ENCODE data around the gene PLIN5.

PLIN5 gene

DNA sequence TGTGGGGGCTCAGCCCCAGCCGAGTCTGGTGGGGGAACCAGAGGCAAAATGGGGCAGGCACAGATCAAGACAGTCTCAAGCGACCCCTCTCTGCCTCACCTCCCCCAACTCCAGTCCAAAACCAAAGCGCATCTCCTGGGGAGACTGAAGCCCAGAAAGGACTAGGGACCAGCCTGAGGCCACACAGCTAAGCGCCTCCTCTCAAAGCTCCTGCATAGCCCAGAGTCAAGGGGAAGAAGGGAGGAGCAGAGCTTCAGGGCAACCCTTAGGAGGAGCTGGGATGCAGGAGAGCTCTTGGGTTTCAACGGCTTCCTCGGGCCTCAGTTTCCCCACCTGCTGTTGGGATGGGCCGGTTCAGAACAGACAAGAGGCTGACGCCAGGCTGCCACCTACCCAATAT is 44.4 kb upstream of the PLIN5 start:
- Histone ChIP-seq H3K4me1 (peaks cover 27 to 60% (median 42%) of the 10 kb centered on the region in 10 experiments), H3K9me3 (replicated peaks in 1 of 11) (no peaks in the 10 kb centered on the region), H3K9ac (no peak overlapping the region), H3K27me3 (peaks cover 23 to 52% (median 33%) of the 10 kb centered on the region in 11 experiments), H4K20me1 (peaks cover 0 to 18% (median 0%) of the 10 kb centered on the region in 11 experiments; a peak in 5 of 22 replicates), H3K27ac (no peak overlapping the region), H3K4me2 (no peak overlapping the region), H3K4me3 (no peak overlapping the region), H3K36me3 (no peaks in the 10 kb centered on the region)
- no peak for TF ChIP-seq Cebpa-rat (IDR thresholded peaks at IDR 0.05)

DNA sequence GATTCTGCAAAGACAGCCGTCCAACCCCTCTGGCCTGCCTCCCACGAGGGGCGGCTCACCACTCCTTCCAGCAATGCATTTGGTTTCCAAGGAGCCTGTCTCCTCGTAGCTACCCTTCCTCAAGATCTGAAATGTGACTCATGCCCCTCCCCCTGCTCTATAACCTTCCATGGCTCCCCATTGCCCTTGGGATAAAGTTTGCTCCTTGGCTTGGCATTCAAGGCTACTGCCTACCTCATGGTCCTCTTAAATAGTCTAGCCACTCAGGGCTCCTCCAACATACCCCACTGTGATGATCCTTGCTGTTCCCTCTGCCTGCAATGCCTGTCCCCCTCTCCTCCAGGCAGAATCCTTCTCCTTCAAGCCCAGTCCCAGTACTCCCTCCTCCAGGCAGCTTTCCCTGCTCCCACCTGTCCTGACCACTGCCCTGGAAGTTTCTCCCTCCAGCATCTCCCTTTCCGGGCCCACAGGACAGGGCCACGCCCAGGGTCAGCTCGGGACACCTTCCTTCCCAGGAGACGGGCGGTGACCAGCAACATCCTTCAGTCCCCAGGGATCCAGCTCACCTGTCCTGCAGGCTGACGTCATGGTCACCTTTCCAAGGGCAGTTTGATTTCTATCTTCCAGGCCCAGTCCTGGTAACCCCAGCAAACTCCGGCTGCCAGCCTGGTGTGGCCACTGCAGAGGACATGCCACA is 43.7 kb upstream of the PLIN5 start:
- no peak for TF ChIP-seq Cebpa-rat (IDR thresholded peaks at IDR 0.05)

DNA sequence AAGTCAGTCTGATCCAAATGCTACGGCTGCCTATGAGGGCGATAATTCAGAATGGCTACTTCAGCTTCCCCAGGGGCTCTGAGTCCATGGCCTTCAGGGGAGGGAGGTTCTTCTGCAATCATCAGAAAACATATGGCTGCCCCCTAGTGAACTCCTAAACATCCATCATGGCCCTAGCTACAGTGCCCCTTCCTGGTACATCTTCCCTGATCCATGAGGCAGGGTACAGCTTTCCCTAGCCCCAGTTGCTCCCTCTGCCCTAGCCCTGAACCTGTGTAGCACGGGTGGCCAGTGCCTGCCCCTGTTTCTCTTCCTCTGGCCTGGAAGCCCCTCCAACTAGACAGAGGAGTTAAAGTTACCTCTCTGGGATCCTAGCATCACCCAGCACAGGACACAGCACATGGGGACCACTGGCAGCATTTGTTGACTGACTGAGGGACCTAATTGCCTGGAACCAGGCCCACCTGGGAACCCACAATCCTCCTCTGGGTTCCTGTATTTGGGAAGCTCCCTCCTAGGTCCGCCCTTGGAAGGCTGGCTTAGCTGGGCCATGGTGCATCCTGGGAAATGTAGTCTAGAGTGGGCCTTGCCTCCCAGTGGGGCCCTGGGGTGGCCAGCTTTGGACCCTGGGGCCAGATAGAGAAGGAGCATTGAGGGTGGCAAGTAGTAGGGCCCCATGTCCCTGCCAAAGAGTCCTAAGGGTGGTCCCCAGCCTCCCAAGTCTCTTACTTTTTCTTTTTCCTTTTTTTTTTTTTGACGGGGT is 42.2 kb upstream of the PLIN5 start:
- peaks cover 0 to 18% (median 0%) of the 10 kb centered on the region in 11 experiments; a peak in 4 of 22 replicates for H4K20me1 ChIP-seq
- H3K4me3 ChIP-seq: no peak overlapping the region
- H3K36me3 ChIP-seq: no peaks in the 10 kb centered on the region
- no peak overlapping the region for H3K9ac ChIP-seq
- H3K27ac ChIP-seq: no peak overlapping the region
- H3K9me3 ChIP-seq (replicated peaks in 1 of 11): no peaks in the 10 kb centered on the region
- H3K4me1 ChIP-seq: peaks cover 16 to 47% (median 32%) of the 10 kb centered on the region in 10 experiments
- H3K27me3 ChIP-seq: peaks cover 23 to 35% (median 32%) of the 10 kb centered on the region in 11 experiments
- no peak for TF ChIP-seq Cebpa-rat (IDR thresholded peaks at IDR 0.05)
- H3K4me2 ChIP-seq: no peak overlapping the region

More for the DNA sequence above, 43.7 kb upstream of the PLIN5 start:
- H3K36me3 ChIP-seq: no peaks in the 10 kb centered on the region
- H3K9ac ChIP-seq: no peak overlapping the region
- H3K4me1 ChIP-seq: peaks cover 21 to 58% (median 39%) of the 10 kb centered on the region in 10 experiments
- H3K4me2 ChIP-seq: no peak overlapping the region
- no peak overlapping the region for H3K27ac ChIP-seq
- no peak overlapping the region for H3K4me3 ChIP-seq
- no peaks in the 10 kb centered on the region for H3K9me3 ChIP-seq (replicated peaks in 1 of 11)
- peaks cover 0 to 18% (median 0%) of the 10 kb centered on the region in 11 experiments; a peak in 5 of 22 replicates for H4K20me1 ChIP-seq
- H3K27me3 ChIP-seq: peaks cover 23 to 46% (median 33%) of the 10 kb centered on the region in 11 experiments

DNA sequence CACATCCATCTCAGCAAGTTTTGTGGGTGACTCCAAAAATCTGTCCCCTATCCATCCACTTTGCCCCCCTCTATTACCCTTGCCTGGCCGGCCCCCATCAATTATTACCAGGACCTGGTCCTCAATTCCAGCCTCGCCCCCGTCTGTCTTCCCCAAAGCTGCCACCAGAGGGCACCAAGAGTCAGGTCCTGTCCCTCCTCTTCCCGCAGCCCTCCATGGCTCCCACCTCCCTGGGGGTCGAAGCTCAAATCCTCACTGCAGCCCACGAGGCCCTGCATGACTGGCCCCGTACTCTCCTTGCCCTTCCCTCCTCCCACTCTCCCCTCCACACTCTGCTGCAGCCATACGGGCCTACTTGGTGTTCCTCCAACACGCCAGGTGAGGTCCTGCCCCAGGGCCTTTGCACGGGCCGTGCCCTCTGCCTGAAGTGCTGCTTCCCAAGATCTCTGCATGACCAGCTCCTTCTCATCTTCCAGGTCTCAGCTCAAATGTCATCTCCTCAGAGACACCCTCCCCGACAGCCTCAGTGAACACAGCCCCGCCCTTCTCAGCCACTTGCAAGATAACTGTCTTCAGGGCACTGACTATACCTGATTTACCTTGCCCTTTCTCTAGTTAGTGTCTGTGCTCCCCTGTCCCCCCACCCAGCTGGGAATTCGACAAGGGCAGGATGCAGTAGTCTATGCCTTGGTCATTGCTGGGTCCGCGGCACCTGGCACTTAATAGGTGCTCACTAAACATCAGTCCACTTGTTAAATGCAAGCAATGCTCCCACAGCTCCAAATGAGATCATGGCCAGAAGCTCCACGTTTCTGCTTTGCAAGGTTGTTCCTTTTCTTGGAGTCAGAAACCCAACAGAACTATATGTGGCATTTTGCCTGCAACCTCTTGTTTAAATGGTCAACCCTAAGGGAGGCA is 41.3 kb upstream of the PLIN5 start:
- peak overlapping the region in 8 of 11 experiments; percentile 50 to 85 (median 80); a peak in 16 of 22 replicates for H3K27ac ChIP-seq
- peaks cover 0 to 18% (median 0%) of the 10 kb centered on the region in 11 experiments; a peak in 4 of 22 replicates for H4K20me1 ChIP-seq
- H3K9me3 ChIP-seq (replicated peaks in 1 of 11): no peaks in the 10 kb centered on the region
- no peak overlapping the region for H3K4me3 ChIP-seq
- peak overlapping the region in 10 of 11 experiments; percentile 78 to 94 (median 87); a peak in 20 of 22 replicates for H3K4me2 ChIP-seq
- H3K27me3 ChIP-seq: peaks cover 17 to 28% (median 26%) of the 10 kb centered on the region in 11 experiments
- peak overlapping the region in 7 of 11 experiments; percentile 61 to 77 (median 72); a peak in 13 of 22 replicates for H3K9ac ChIP-seq
- H3K4me1 ChIP-seq: peaks cover 16 to 49% (median 30%) of the 10 kb centered on the region in 10 experiments
- no peaks in the 10 kb centered on the region for H3K36me3 ChIP-seq
- no peak for TF ChIP-seq Cebpa-rat (IDR thresholded peaks at IDR 0.05)

DNA sequence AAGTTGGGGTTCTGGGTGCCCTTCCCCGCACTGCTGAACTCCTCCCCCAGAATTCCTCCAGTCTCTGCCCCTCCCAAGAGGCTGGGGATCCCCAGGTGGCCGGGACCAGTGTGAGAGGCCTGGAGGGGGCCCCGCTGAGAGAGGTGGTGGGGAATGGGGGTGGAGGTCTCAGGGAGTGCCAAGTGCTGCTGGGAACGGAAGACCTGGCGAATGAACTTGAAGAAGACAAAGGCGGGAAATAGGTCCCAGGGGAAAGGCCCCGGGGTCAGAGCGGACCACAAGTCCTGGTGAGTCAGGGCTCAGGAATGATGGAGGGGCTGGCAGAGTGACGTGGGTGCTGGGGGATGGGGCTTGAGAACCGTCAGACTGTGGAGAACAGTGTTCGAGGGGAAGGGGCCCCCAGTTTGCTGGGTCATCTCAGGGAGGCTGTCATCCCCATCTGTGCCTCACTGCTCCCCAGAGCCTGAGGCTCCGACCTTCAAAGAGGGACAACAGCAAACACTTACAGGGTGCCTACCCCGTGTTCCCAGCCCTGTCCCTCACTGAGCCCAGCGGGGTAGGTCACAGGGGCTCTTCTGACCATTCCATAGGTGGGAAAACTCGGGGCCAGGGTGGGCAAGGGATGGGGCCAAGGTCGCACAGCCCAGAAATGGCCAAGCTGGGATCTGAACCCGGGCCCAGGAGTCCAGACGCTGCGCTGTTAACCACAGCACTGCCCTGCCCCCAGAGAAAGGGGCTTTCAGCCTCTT is 40.4 kb upstream of the PLIN5 start:
- peak overlapping the region in 4 of 10 experiments; percentile 24 to 52 (median 34); a peak in 6 of 20 replicates for H3K4me3 ChIP-seq
- peak overlapping the region in 10 of 11 experiments; percentile 25 to 77 (median 64); a peak in 17 of 22 replicates for H3K9ac ChIP-seq
- H3K27ac ChIP-seq: peak overlapping the region in 9 of 11 experiments; percentile 7 to 85 (median 79); a peak in 17 of 22 replicates
- H4K20me1 ChIP-seq: peaks cover 0 to 17% (median 0%) of the 10 kb centered on the region in 11 experiments; a peak in 4 of 22 replicates
- H3K9me3 ChIP-seq (replicated peaks in 1 of 11): no peaks in the 10 kb centered on the region
- peak overlapping the region; percentile 76 to 94 (median 86) for H3K4me2 ChIP-seq
- H3K27me3 ChIP-seq: peaks cover 11 to 22% (median 18%) of the 10 kb centered on the region in 11 experiments
- no peaks in the 10 kb centered on the region for H3K36me3 ChIP-seq
- TF ChIP-seq Cebpa-rat (IDR thresholded peaks at IDR 0.05): no peak
- peaks cover 15 to 47% (median 29%) of the 10 kb centered on the region in 10 experiments for H3K4me1 ChIP-seq

DNA sequence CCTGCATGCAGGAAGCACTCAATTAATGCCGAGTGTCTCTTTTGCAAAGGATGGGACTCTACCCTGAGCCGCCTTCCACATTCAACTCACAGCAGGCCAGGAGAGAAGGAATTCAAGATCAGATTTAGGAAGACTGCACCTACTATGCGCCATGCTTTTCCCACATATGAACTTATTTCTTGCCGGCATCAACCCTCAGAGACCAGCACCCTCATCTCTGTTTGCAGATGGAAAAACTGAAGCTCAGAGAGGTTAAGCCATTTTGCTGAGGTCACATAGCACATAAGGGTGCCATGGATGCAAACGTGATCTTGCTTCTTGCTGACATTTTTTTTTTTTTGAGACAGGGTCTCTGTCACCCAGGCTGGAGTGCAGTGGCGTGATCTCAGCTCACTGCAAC is 38.7 kb upstream of the PLIN5 start:
- H3K36me3 ChIP-seq: no peaks in the 10 kb centered on the region
- no peak overlapping the region for H3K27ac ChIP-seq
- H3K4me1 ChIP-seq: peaks cover 16 to 52% (median 28%) of the 10 kb centered on the region in 10 experiments
- H3K27me3 ChIP-seq: peaks cover 0 to 5% (median under 1%) of the 10 kb centered on the region in 11 experiments; a peak in 9 of 22 replicates
- no peak overlapping the region for H3K4me3 ChIP-seq
- H4K20me1 ChIP-seq: peaks cover 0 to 2% (median 0%) of the 10 kb centered on the region in 11 experiments; a peak in 2 of 22 replicates
- TF ChIP-seq Cebpa-rat (IDR thresholded peaks at IDR 0.05): no peak
- no peaks in the 10 kb centered on the region for H3K9me3 ChIP-seq (replicated peaks in 1 of 11)
- no peak overlapping the region for H3K4me2 ChIP-seq
- no peak overlapping the region for H3K9ac ChIP-seq

DNA sequence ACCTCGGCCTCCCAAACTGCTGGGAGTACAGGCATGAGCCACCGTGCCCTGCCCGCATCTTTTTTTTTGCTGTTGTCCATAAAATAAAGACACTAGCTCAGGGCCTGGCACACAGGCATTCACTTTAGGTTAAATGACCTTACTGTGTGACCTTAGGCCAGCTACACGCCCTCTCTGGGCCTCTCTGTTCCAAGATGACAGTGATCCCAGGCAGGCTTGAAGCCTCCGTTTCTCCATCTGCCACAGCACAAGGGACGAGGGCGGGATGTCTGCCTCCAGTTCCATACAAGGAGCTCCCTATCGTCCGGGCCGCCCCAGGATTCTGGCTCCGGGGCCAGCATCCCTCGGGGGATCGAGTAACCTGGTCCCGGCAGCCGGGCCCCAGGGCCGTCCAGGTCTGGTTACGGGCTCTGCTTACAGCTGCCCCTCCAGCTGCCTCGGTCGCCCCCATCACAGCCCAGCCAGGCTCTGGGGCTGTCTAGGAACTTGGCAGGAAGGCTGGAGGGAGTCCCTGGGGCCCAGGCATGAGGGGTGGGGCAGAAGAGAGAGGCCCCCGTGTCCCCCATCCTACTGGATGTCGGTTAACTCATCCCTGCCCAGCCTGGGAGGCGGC is 36.4 kb upstream of the PLIN5 start:
- Histone ChIP-seq H4K20me1 (no peaks in the 10 kb centered on the region), H3K4me2 (peak overlapping the region in 4 of 11 experiments; percentile 6 to 33 (median 28); a peak in 4 of 22 replicates), H3K4me1 (peaks cover 23 to 60% (median 35%) of the 10 kb centered on the region in 10 experiments), H3K4me3 (no peak overlapping the region), H3K9ac (peak overlapping the region in 3 of 11 experiments; percentile 12 to 41 (median 16); a peak in 1 of 22 replicates), H3K27ac (peak overlapping the region in 2 of 11 experiments; percentile 12 to 29; a peak in 1 of 22 replicates), H3K36me3 (no peaks in the 10 kb centered on the region), H3K27me3 (no peaks in the 10 kb centered on the region), H3K9me3 (replicated peaks in 1 of 11) (no peaks in the 10 kb centered on the region)
- TF ChIP-seq Cebpa-rat (IDR thresholded peaks at IDR 0.05): no peak

Measured in BLaER1 treated with 17β-estradiol and CSF1 and Interleukin-3, amounts not matched to agents 10 nM and 100 nM (cell line).